ENCODE data around the gene IGF1R.

IGF1R gene

GRCh38 chr15:98896002-98896721 lies 247.8 kb downstream of the IGF1R start:
- DNase-seq = no peak

- DNase-seq = no peak
Measured at GRCh38 chr15:98896802-98897732, 248.7 kb downstream of the IGF1R start.

GRCh38 chr15:98898122-98898521 lies 249.8 kb downstream of the IGF1R start:
- no peak for DNase-seq

- no peak for DNase-seq
Measured at GRCh38 chr15:98899272-98900021, 251.1 kb downstream of the IGF1R start.

- DNase-seq = no peak
Measured at GRCh38 chr15:98900356-98900755, 252.0 kb downstream of the IGF1R start.

GRCh38 chr15:98901434-98902072 lies 253.2 kb downstream of the IGF1R start:
- DNase-seq = no peak

GRCh38 chr15:98902931-98903330 lies 254.6 kb downstream of the IGF1R start:
- DNase-seq = no peak

GRCh38 chr15:98903377-98904018 lies 255.2 kb downstream of the IGF1R start:
- no peak for DNase-seq

- no peak for DNase-seq
Measured at GRCh38 chr15:98904544-98904943, 256.2 kb downstream of the IGF1R start.

GRCh38 chr15:98905963-98906711 lies 257.8 kb downstream of the IGF1R start:
- DNase-seq = no peak

- no peak for DNase-seq
Measured at GRCh38 chr15:98906712-98907083, 258.4 kb downstream of the IGF1R start.

GRCh38 chr15:98907927-98908471 lies 259.7 kb downstream of the IGF1R start:
- DNase-seq = no peak

GRCh38 chr15:98909968-98910885 lies 261.9 kb downstream of the IGF1R start:
- no peak for DNase-seq

GRCh38 chr15:98914626-98915025 lies 266.3 kb downstream of the IGF1R start:
- no peak for DNase-seq

- no peak for DNase-seq
Measured at GRCh38 chr15:98916826-98917225, 268.5 kb downstream of the IGF1R start.

GRCh38 chr15:98917417-98917816 lies 269.1 kb downstream of the IGF1R start:
- DNase-seq = no peak

- no peak for DNase-seq
Measured at GRCh38 chr15:98920091-98920880, 271.9 kb downstream of the IGF1R start.

GRCh38 chr15:98923171-98923570 lies 274.8 kb downstream of the IGF1R start:
- no peak for DNase-seq

GRCh38 chr15:98923579-98923978 lies 275.2 kb downstream of the IGF1R start:
- DNase-seq = no peak

Data from DMS79 (cell line).